Hematopoietic multipotent progenitor cell (in vitro differentiated cells): Measurements from ENCODE around the gene PSENEN. TPM values are rescaled to one million over a fixed set of nuclear protein-coding genes. Genes with fewer than 3 reads are reported as not detected.
A peak's percentile ranks its signal among the peaks of the same experiment; 100 is the strongest.
"Not testable (repeated sequence)": the region's sequence is repeated elsewhere in the genome, so short reads cannot be mapped to it uniquely, and the experiment has no call there.

Experiments used
- DNase-seq, 3 donors: peaks; one replicate each; pipeline ENCODE4 v3.0.0-alpha.2; 2011 to 2015; ENCODE audit warnings: low read depth in 2 of 3, low spot score in 2 of 3
- total RNA-seq: library from RNA; depleted of rRNA; stranded (reverse); fragments of >200 nt; gene quantifications from one replicate; pipeline ENCODE4 v1.2.3, GENCODE V29; 2012

PSENEN gene
- total RNA-seq, 1 donor, result 14.3 TPM

DNA sequence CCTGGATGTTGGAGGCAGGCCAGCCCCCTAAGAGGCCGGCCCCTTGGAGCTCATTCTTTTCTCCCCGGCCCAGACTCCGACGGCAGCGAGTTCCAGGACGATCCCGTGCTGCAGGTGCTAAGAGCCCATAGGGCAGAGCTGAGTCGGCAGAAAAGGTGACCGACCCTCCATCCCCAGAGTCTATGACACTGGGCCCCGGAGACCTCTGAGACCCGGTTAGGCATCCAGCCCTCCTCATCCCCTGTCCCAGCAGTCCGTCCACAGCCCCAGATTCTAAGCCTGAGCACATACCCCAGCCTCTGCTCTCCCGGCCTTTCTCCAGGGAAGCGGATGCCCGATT, 22.6 kb downstream of the PSENEN start:
- no peak for DNase-seq

DNA sequence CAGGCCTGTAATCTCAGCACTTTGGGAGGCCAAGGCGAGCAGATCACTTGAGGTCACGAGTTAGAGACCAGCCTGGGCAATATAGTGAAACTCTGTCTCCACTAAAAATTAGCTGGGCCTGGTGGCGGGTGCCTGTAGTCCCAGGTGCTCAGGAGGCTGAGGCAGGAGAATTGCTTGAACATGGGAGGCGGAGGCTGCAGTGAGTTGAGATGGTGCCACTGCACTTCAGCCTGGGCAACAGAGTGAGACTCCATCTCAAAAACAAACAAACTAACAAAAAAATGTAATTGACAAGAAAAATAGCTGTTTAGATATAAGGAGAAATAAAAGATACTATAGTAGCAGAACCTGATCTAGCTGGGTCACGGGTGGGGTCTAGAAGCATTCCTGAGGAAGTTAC, 26.9 kb downstream of the PSENEN start:
- not testable (repeated sequence) for DNase-seq

DNA sequence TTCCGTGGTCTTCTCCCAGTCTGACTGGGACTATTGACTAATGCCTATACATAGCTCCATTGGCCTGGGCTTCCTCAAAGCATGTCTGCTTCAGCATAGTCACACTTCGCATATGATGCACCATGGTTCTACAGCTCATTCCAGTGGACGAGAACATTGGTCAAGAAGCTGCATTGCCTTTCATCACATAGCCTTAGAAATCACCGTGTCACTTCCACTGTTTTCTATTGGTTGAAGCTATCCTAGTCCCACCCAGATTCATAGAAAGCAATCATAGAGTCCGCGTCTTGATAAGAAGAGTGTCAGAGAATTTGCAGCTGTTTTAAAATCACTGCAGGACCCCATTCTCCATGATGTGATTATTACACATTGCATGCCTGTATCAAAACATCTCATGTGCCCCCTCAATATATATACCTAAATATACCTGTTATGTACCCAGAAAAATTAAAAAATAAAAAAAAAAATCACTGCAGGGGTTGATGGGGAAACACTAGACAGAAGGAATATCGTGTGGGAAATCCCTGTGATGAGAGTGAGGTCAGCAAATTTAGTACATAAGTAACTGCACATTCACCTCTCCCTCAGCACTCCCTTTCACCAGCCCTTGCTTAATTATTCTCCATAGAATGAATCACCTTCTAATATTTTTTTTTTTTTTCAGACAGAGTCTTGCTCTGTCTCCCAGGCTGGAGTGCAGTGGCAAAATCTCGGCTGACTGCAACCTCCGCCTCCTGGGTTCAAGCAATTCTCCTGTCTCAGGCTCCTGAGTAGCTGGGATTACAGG, 27.8 kb downstream of the PSENEN start:
- DNase-seq, result no peak

DNA sequence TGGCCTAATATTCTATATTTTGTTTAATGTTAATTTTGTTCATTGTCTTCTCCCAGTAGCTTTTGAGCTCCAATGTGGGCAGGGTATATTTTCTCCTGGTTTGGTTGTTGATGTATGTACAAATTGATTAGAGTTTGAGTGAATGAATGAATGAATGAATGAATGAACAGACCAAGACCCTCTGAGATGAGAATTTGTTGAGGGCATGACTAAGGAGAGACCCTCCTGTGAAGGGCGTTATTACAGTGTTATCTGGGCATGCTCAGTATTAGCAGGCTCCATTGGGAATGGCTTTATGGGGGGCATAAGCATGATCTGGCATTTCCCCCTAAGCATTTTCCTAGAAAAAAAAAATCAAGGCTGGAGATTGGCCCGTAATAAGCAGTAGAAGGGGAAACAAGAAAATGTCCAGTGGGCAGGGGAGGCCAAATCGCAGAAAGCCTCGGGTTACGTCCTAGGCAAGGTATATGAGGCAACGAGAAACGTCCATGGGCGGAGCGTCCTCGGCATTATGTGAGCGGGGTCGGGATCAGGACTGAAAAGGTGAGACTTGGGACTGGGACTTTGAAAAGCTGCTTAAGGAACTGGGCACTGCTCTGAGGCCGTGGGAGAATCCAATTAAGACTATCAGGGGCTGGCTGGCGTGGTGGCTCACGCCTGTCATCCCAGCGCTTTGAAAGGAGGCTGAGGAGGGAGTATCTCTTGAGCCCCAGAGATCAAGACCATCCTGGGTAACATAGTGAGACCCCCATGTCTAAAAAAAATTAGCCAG, 29.0 kb downstream of the PSENEN start:
- no peak for DNase-seq

DNA sequence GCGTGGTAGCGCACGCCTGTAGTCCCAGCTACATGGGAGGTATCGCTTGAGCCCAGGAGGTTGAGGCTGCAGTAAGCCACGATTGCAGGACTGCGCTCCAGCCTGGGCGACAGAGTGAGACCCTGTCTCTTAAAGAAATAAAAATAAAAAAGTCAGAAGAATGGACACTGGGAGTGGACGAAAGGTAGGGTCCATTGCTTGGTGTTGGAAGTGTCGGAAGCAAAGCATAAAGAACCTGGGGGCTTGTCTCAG, 29.5 kb downstream of the PSENEN start:
- no peak for DNase-seq

DNA sequence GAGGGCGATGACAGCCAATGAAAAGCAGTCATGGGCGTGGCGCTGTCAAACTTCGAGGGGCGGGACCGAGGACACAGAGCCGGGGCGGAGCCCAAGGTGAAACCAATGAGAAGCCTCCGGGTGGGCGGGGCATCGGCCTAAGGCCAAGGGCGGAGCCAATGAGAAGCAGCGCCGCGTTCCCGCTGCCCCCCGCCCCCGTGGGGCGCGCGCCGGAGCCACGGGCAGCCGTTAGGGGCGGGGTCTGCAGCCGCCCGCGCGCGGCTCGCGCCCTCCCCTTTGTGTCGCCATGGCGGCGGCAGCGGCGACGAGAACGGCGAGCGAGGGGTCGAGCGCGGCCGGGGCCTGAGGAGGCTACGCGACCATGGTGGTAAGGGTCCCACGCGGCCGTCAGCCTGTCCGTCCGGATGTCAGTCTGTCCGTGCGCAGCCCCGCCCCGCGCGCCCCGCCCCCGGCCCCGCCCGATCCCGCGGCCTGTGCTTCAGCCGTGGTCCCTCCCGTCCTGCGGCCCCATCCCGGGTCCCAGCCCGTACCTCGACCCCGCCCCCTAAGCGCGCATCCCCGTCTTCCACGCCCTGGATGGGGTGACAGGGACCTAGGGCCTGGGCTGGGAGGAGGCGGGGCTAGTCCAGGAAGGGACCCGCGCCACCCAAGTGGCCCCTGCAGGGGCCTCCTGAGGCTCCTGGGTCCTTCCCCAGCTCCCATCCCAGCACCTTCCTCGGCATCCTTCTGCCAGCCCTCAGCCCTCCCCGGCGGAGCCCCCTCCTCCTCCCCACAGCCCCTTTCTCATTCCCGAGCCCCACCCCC, 30.0 kb downstream of the PSENEN start, which contains the start of gene ARHGAP33:
TSS of gene ARHGAP33 (plus strand) at position 267 of the 804 bp plus-strand sequence. CDS start at position 362, 95 bp downstream.
- DNase-seq, result peak; percentile 95 to 99 (median 99)

DNA sequence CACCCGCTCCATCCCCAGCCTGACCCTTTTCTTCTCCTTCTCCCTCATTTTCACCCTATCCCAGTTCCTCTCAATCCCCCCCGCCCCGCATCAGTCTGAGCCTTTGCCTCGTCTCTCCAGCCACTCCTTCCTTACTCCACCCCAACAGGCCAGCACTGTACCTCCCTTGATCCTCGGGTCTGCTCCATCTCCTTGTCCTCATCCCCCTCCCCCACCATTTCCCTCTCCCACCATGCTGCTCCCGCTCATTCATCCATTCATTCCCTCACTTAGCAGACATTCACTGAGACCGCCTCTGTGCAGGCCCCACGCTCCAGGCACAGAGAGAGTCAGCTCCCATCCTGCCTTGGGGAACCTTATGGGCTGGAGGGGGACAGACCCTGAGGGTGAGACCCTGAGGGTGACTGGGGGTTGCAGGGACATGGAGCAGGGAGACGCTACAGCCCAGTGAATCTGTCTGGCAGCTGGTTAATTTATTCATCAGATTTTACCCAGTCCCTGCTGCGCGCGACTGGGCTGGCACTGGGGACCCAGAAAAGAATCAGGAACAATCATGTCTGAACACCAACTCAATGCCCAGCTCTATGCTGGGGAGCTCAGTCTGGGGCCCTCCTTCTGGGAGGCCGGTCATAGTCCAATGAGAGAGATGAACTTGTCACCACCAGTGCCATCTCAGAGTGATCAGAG, 30.8 kb downstream of the PSENEN start:
- no peak for DNase-seq

DNA sequence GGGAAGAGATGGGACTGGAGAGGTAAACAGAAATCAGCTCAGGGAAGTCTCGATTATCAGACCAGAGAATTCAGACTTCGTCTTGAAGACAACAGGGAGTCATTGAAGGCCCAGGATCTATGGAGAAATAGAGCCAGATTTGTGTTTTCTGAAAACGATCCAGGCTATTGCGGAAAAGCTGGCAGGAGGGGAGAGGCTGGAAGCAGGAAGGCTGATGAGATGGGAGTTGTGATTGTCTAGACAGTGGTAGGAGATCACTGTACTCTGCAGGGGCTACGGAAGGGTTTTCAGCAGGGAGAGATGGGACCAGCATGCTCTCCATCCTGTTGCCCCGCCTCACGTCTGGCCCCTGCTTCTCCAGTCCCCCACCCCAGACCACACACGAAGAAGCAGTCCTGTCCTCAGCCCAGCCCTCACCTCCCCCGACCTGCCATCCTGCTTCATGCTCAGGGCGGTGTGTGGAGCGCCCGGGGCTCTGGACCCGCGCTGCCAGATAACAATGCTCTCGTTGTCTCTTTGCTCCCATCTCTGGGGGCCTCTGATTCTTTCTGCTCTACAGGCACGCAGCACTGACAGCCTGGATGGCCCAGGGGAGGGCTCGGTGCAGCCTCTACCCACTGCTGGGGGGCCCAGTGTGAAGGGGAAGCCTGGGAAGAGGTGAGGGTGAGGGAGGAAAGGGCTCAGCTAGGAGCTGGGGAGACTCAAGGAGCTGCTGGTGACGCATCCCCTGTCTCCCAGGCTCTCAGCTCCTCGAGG, 31.8 kb downstream of the PSENEN start:
- DNase-seq, result no peak

DNA sequence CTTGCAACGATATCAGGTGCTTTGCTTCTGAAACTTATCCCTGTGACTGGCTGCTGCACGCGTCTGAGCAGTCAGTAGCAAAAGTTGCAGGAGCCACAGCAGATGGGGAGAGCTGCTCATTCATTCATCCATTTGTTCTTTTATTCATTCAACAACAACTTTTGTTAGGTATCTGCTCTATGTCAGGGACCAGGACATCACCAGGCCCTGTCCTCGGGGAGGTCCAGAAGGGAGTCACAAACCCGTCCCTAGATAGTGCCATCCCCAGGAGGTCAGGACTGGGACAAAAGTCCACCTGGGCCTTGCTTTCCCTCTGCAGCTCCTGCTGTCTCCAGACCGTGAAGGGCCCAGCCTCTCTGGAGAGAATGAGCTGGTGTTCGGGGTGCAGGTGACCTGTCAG, 32.5 kb downstream of the PSENEN start:
- no peak for DNase-seq

DNA sequence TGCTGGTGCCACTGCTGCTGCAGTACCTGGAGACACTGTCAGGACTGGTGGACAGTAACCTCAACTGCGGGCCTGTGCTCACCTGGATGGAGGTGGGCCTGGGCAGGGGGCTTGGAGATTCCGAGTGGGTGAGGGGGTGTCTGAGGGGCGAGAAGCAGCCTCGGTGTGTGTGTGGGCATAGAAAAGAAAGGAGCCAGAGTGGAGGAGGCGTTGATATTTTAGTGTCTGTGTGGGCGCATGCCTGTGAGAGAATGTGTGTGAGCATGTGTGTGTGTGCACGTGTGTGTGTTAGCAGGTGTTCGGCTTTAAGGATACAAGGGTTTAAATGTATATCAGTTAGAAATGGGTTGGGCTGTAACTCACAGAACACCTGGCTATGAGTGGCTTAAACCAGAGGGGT, 33.6 kb downstream of the PSENEN start:
- no peak for DNase-seq

DNA sequence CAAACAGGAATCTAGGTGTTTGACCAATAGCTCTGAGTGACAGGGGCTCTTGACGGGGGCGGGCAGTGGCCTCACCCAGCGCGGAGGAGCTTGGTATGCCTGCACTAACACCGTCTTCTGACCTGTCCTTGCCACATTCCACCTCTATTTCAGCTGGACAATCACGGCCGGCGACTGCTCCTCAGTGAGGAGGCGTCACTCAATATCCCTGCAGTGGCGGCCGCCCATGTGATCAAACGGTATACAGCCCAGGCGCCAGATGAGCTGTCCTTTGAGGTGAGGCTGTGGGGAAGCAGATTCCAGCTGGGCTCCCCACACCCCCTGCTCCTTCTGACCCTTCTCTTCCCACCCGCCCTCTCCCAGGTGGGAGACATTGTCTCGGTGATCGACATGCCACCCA, 34.6 kb downstream of the PSENEN start:
- no peak for DNase-seq

DNA sequence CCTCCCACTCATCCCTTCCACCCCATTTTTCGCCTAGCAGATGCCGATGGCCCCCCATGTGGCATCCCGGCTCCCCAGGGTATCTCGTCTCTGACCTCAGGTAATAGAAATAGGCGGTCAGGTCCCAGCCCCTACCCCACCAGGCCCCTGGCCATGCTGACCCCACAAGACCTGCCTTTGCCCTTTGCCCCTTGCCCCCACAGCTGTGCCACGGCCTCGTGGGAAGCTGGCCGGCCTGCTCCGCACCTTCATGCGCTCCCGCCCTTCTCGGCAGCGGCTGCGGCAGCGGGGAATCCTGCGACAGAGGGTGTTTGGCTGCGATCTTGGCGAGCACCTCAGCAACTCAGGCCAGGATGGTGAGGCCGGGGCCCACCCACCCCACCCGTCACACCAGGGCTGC, 35.3 kb downstream of the PSENEN start:
- DNase-seq, result no peak

DNA sequence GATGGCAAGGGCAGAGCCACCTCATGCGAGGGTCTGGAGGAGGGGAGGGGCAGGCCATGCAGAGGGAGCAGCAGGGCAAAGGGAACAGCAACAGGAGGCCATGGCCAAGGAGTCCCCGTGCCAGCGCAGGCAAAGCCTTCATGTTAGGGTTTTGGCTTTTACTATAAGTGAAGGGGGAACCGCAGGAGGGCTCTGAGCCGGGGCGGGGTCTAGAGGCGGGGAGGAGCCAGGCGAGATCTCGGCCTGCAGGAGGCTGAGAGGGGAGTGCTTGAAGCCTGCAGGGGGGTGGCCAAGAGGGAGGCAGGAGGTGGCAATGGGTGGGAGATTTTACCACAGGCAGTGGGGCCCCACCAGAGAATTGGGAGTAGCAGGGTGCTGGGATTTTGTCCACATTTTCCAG, 36.2 kb downstream of the PSENEN start:
- no peak for DNase-seq

DNA sequence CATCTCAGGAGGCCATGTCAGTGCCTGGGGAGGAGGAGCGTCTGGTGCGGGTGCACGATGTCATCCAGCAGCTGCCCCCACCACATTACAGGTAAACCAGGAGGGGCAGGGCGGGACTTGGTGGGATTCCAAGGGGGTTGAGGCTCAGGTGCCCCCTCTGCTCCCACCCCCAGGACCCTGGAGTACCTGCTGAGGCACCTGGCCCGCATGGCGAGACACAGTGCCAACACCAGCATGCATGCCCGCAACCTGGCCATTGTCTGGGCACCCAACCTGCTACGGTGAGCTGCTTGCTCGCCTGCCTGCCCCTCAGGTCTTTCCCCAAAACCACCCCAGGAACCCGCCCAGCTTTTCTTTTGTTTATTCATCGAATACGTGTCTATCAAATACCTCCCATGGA, 37.1 kb downstream of the PSENEN start:
- no peak for DNase-seq

DNA sequence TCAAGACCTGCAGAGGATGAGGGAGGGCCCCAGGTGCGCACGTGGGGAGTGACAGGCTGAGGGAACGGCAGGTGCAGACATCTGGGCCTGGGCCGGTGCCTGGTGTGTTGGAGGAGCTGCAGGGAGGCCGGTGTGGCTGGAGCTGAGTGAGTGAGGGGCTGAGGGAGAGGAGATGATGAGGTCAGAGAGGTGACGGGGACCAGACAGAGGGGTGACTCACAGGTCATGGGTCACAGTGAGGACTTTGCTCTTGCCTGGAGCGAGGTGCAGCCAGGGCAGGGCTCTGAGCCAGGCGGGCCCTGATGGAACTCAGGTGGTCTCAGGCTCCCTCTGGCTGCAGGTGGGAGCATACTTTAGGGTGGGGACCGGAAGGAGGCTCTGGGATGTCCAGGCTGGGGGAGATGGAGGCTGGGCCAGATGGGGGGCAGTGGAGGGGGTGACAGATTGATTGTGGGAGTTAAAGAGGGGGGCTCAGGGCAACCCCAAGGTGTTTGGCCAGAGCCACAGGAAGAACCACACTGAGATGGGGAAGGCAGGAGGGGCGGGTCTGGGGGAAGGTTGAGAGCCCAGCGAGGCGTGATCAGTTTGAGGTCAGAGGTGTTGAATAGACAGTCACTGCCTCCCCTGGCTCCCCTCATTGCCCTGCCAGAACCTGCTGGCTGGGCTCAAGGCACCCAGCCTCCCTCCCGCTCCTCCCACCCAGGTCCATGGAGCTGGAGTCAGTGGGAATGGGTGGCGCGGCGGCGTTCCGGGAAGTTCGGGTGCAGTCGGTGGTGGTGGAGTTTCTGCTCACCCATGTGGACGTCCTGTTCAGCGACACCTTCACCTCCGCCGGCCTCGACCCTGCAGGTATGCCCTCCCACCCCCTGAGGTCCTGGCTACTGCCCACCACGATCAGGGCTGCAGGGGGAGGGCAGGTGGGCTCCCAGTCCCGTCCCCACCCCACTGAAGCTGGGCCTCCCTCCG, 38.3 kb downstream of the PSENEN start:
- no peak for DNase-seq

DNA sequence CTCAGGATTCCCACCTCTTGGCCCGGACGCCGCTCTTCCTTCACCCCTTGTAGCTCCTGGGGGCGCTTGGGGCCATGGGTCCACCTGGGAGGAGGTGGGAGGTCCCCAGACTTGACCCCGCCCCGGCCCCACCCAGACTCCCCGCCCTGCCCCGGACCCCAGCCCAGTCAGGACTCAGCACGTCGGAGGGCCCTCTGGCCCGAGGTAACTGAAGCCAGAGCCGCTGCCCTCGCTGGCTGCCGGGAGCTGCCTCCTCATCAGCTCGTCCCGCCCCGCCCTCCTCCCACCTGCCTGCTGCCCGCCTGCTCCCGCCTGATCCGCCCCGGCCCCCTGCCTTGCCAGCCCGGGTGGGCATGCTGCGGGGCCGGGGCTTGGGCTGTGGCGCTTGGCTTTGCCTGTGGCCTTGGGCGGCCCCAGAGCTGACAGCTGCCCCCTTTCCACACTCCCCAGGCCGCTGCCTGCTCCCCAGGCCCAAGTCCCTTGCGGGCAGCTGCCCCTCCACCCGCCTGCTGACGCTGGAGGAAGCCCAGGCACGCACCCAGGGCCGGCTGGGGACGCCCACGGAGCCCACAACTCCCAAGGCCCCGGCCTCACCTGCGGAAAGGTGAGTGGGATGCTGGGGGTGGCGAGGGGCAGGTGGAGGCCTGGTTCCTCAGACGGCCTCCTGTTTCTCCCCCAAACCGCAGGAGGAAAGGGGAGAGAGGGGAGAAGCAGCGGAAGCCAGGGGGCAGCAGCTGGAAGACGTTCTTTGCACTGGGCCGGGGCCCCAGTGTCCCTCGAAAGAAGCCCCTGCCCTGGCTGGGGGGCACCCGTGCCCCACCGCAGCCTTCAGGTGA, 39.3 kb downstream of the PSENEN start:
- no peak for DNase-seq

DNA sequence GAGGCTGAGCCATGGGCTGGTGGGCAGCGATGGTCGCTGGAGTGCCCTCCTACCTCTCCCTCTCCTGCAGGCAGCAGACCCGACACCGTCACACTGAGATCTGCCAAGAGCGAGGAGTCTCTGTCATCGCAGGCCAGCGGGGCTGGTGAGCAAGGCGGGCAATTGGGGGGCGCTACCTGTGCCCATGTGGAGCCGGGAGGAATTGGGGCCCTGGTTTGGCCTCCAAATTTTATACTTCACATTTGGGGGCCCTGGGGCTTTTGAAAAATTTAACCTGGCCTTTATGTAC, 39.8 kb downstream of the PSENEN start:
- DNase-seq, result no peak

DNA sequence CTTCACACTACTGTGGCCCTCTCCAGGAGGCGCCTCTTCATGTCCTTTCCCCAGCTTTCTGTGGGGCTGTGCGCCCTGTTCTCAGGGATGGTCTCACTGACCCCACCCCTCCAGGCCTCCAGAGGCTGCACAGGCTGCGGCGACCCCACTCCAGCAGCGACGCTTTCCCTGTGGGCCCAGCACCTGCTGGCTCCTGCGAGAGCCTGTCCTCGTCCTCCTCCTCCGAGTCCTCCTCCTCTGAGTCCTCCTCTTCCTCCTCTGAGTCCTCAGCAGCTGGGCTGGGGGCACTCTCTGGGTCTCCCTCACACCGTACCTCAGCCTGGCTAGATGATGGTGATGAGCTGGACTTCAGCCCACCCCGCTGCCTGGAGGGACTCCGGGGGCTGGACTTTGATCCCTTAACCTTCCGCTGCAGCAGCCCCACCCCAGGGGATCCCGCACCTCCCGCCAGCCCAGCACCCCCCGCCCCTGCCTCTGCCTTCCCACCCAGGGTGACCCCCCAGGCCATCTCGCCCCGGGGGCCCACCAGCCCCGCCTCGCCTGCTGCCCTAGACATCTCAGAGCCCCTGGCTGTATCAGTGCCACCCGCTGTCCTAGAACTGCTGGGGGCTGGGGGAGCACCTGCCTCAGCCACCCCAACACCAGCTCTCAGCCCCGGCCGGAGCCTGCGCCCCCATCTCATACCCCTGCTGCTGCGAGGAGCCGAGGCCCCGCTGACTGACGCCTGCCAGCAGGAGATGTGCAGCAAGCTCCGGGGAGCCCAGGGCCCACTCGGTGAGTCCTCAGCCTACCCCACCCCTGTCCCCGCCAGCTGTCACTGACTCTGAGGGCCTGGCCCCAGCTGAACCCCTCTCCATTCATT, 41.1 kb downstream of the PSENEN start:
- DNase-seq, result no peak
